DOHH2 (cell line): ENCODE data around the gene WDR77.

Source experiments
- H3F3A ChIP-seq: fragments of 200-600 bp; sonication (generic), shearing (Covaris generic); 2 replicates; pipeline ENCODE4 v1.6.0; 2016; ENCODE audit warnings: antibody characterized with exemption, mild to moderate bottlenecking; ENCODE audit not compliant: control insufficient read depth, insufficient read depth
- H3K27ac ChIP-seq: fragments of 200-600 bp; sonication (generic); 2 replicates; pipeline ENCODE4 v1.5.1; 2014; ENCODE audit warnings: low read depth, mild to moderate bottlenecking, low read length, moderate library complexity
- H3K27me3 ChIP-seq: fragments of 200-600 bp; sonication (generic); 2 replicates; pipeline ENCODE4 v1.6.1; 2014; ENCODE audit warnings: mild to moderate bottlenecking, low read length, mixed read lengths; ENCODE audit not compliant: control insufficient read depth
- H3K36me3 ChIP-seq: fragments of 200-600 bp; sonication (generic); 2 replicates; pipeline ENCODE4 v1.6.1; 2014; ENCODE audit warnings: mild to moderate bottlenecking, low read length, moderate library complexity, mixed read lengths; ENCODE audit not compliant: control insufficient read depth
- H3K4me1 ChIP-seq: fragments of 200-600 bp; sonication (generic); 2 replicates; pipeline ENCODE4 v1.6.1; 2014; ENCODE audit warnings: mild to moderate bottlenecking, low read length, mixed read lengths; ENCODE audit not compliant: control insufficient read depth
- H3K4me2 ChIP-seq: fragments of 200-600 bp; sonication (generic); 2 replicates; pipeline ENCODE4 v1.6.0; 2014; ENCODE audit warnings: mild to moderate bottlenecking, low read length, moderate library complexity
- H3K4me3 ChIP-seq: fragments of 200-600 bp; sonication (generic); 2 replicates; pipeline ENCODE4 v1.5.1; 2014; ENCODE audit warnings: mild to moderate bottlenecking, low read length, mixed read lengths
- H3K79me2 ChIP-seq: fragments of 200-600 bp; sonication (generic); 2 replicates; pipeline ENCODE4 v1.6.1; 2014; ENCODE audit warnings: mild to moderate bottlenecking, low read length, mixed read lengths; ENCODE audit not compliant: control insufficient read depth
- H3K9me2 ChIP-seq: fragments of 200-600 bp; sonication (generic); replicated peaks from 2 replicates; pipeline ENCODE4 v1.6.1; 2014; ENCODE audit warnings: mild to moderate bottlenecking, low read length, mixed read lengths; ENCODE audit not compliant: control insufficient read depth
- H3K9me3 ChIP-seq: fragments of 200-600 bp; sonication (generic); 2 replicates; pipeline ENCODE4 v1.6.1; 2014; ENCODE audit warnings: antibody characterized with exemption, low read length, mixed read lengths; ENCODE audit not compliant: control insufficient read depth, insufficient read depth
- H4K20me1 ChIP-seq: fragments of 200-600 bp; sonication (generic); 2 replicates; pipeline ENCODE4 v1.6.0; 2014; ENCODE audit warnings: low read depth, mild to moderate bottlenecking, antibody characterized with exemption, low read length, moderate library complexity; ENCODE audit not compliant: control insufficient read depth, insufficient read depth
- EZH2phosphoT487 ChIP-seq: fragments of 200-600 bp; sonication (generic); IDR thresholded peaks from 2 replicates; pipeline ENCODE4 v1.6.1; 2017; ENCODE audit warnings: borderline replicate concordance, mild to moderate bottlenecking, antibody characterized with exemption, low read length, moderate library complexity, mixed read lengths
- TF ChIP-seq, protein P1 (sequence below): fragments of 200-600 bp; sonication (generic); IDR thresholded peaks from one replicate; pipeline ENCODE4 v1.5.1; 2014; ENCODE audit warnings: antibody characterized with exemption, mild to moderate bottlenecking, low read depth, low read length; ENCODE audit not compliant: poor library complexity, severe bottlenecking

WDR77 gene

GRCh38 chr1:111453706-111454105, 4.7 kb upstream of the WDR77 start:
- no peak for TF ChIP-seq EZH2phosphoT487
- TF ChIP-seq, protein P1, sequence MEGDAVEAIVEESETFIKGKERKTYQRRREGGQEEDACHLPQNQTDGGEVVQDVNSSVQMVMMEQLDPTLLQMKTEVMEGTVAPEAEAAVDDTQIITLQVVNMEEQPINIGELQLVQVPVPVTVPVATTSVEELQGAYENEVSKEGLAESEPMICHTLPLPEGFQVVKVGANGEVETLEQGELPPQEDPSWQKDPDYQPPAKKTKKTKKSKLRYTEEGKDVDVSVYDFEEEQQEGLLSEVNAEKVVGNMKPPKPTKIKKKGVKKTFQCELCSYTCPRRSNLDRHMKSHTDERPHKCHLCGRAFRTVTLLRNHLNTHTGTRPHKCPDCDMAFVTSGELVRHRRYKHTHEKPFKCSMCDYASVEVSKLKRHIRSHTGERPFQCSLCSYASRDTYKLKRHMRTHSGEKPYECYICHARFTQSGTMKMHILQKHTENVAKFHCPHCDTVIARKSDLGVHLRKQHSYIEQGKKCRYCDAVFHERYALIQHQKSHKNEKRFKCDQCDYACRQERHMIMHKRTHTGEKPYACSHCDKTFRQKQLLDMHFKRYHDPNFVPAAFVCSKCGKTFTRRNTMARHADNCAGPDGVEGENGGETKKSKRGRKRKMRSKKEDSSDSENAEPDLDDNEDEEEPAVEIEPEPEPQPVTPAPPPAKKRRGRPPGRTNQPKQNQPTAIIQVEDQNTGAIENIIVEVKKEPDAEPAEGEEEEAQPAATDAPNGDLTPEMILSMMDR: no peak
- Histone ChIP-seq H3K9me3 (no peaks in the 10 kb centered on the region), H3K36me3 (peaks cover 83% of the 10 kb centered on the region), H4K20me1 (peaks cover 10% of the 10 kb centered on the region; the same call in 1 of the 2 replicates), H3K9me2 (no peaks in the 10 kb centered on the region), H3K4me2 (0 out of 2 replicates have a peak overlapping the region, but pooled peaks have one; percentile 0), H3K79me2 (peaks cover 78% of the 10 kb centered on the region), H3K27ac (no peak overlapping the region), H3K4me1 (peaks cover 31% of the 10 kb centered on the region), H3F3A (no peaks in the 10 kb centered on the region), H3K4me3 (no peak overlapping the region), H3K27me3 (no peaks in the 10 kb centered on the region)

DNA sequence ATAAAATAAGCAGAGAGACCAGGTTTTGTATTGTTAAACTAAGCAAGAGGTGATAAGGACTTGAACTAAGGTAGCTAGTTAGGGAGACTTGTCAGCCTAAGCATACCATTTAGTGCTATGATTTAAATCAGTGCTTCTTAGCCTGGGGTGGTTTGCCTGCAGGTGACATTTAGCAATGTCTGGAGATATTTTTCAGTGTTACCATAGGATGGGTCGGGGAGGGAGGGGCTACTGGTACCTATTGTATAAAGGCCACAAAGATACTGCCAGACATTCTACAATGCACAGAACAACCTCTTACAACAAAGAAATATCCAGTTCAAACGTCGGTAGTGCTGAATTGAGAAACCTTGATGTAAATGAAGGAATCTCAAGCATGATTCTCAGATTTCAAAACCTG, 3.5 kb upstream of the WDR77 start:
- Histone ChIP-seq H4K20me1 (peaks cover 8% of the 10 kb centered on the region; the same call in 1 of the 2 replicates), H3K9me3 (no peaks in the 10 kb centered on the region), H3K27ac (no peak overlapping the region), H3K79me2 (peaks cover 89% of the 10 kb centered on the region), H3K4me1 (peaks cover 38% of the 10 kb centered on the region), H3K4me3 (no peak overlapping the region), H3K4me2 (peak overlapping the region; percentile 10), H3K36me3 (peaks cover 83% of the 10 kb centered on the region), H3K9me2 (no peaks in the 10 kb centered on the region), H3F3A (no peaks in the 10 kb centered on the region; the same call in 1 of the 2 replicates), H3K27me3 (no peaks in the 10 kb centered on the region)
- TF ChIP-seq EZH2phosphoT487: no peak
- TF ChIP-seq, protein P1: no peak

DNA sequence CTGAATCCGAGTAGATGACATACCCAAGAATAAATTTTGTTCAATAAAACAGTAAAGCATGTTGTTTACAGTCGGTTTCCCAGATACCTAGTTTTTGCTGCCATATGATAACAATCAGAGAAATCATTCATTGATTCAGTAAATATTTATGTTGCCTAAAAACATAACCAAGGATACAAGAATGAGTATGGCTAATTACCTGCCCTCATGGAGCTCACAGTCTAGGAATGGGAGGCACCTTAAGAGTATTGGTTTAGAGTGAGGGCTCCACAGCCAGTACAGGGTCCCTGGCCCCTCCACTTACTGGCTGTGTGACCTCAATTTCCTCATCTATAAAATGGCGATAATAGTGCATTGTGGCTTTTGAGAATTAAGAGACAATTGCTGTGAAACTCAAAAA, 1.1 kb upstream of the WDR77 start:
- H3K79me2 ChIP-seq: peaks cover 98% of the 10 kb centered on the region
- H3K4me1 ChIP-seq: peaks cover 48% of the 10 kb centered on the region
- H4K20me1 ChIP-seq: peaks cover 10% of the 10 kb centered on the region; the same call in 1 of the 2 replicates
- peak overlapping the region; percentile 77 for H3K4me2 ChIP-seq
- H3K4me3 ChIP-seq: peak overlapping the region; percentile 88
- H3K27ac ChIP-seq: no peak overlapping the region
- H3K36me3 ChIP-seq: peaks cover 83% of the 10 kb centered on the region
- H3K9me3 ChIP-seq: no peaks in the 10 kb centered on the region
- H3K27me3 ChIP-seq: no peaks in the 10 kb centered on the region
- H3F3A ChIP-seq: no peaks in the 10 kb centered on the region; the same call in 1 of the 2 replicates
- TF ChIP-seq EZH2phosphoT487: no peak
- TF ChIP-seq, protein P1: no peak
- H3K9me2 ChIP-seq: no peaks in the 10 kb centered on the region
